B cell (primary cell): ENCODE results near the gene CLVS2. TPM values are rescaled to one million over a fixed set of nuclear protein-coding genes. Genes with fewer than 3 reads are reported as not detected.

Source experiments
- ATAC-seq: fragments of 200-7000 bp; cut with Tn5 transposase; one replicate; pipeline ENCODE4 v1.10.0; 2021; ENCODE audit warnings: low read depth, mild to moderate bottlenecking, moderate number of reproducible peaks, moderate library complexity
- CTCF ChIA-PET: fragments of 350-600 bp; sonication (Branson Sonifier 250); formaldehyde crosslinking; loops from one replicate; lab custom pipeline; 2021; ENCODE audit warnings: antibody characterized with exemption, inconsistent platforms; lab: Charles Lee
- POLR2A ChIA-PET: fragments of 350-600 bp; sonication (Branson Sonifier 250); formaldehyde crosslinking; loops from one replicate; lab custom pipeline; 2021; ENCODE audit warnings: antibody characterized with exemption; lab: Charles Lee
- DNase-seq: peaks from one replicate; pipeline ENCODE4 v3.0.0; 2013
- H2AFZ ChIP-seq: 2 replicates; pipeline ENCODE4 v1.6.1; 2012; ENCODE audit warnings: mild to moderate bottlenecking, low read depth, low read length; ENCODE audit not compliant: insufficient read depth, poor library complexity, severe bottlenecking
- H3K27ac ChIP-seq, 2 donors: 1 replicate in 1 of 2; 2 replicates in 1 of 2; pipeline ENCODE4 v1.5.1; 2012 to 2013; ENCODE audit warnings: low read length in 2 of 2, mild to moderate bottlenecking in 2 of 2, moderate library complexity in 1 of 2
- H3K27me3 ChIP-seq, 4 experiments: fragments of 200-600 bp in 1 of 4; sonication (generic) in 1 of 4; replicated peaks in 1 of 4; 1 replicate in 2 of 4; 2 replicates in 2 of 4; pipeline versions ENCODE4 v1.6.1 to v1.7.0; 2013 to 2016; ENCODE audit warnings: low read length in 3 of 4, mild to moderate bottlenecking in 2 of 4, mixed read lengths in 1 of 4, moderate library complexity in 1 of 4; ENCODE audit not compliant: insufficient read depth in 4 of 4, control insufficient read depth in 3 of 4; ENCODE audit errors: control extremely low read depth in 1 of 4
- H3K36me3 ChIP-seq, 2 experiments: replicated peaks in 1 of 2; 1 replicate in 1 of 2; 2 replicates in 1 of 2; pipeline versions ENCODE4 v1.6.1 to v1.7.1; 2013; ENCODE audit warnings: low read length in 1 of 2; ENCODE audit not compliant: insufficient read depth in 2 of 2, control insufficient read depth in 1 of 2; ENCODE audit errors: control extremely low read depth in 1 of 2, extremely low read depth in 1 of 2
- H3K4me1 ChIP-seq, 2 donors: fragments of 200-600 bp in 1 of 2; sonication (generic) in 1 of 2; 1 replicate in 1 of 2; 2 replicates in 1 of 2; pipeline versions ENCODE4 v1.5.1 to v1.6.1; 2013 to 2017; ENCODE audit warnings: low read length in 2 of 2; ENCODE audit not compliant: control insufficient read depth in 2 of 2, insufficient read depth in 2 of 2
- H3K4me2 ChIP-seq: replicated peaks from 2 replicates; pipeline ENCODE3; 2012; ENCODE audit warnings: mild to moderate bottlenecking, low read depth, low read length; ENCODE audit not compliant: poor library complexity, severe bottlenecking
- H3K4me3 ChIP-seq, 5 experiments: fragments of 200-600 bp in 1 of 5; sonication (generic) in 1 of 5; 1 replicate in 3 of 5; 2 replicates in 2 of 5; pipeline versions ENCODE4 v1.5.1 to v1.7.0; 2011 to 2016; ENCODE audit warnings: low read length in 4 of 5, mild to moderate bottlenecking in 4 of 5, low read depth in 2 of 5, control low read depth in 1 of 5, moderate library complexity in 1 of 5; ENCODE audit not compliant: insufficient read depth in 1 of 5; ENCODE audit errors: control extremely low read depth in 1 of 5, extremely low read depth in 1 of 5
- H3K79me2 ChIP-seq: fragments of 200-600 bp; sonication (generic); one replicate; pipeline ENCODE4 v1.6.0; 2016; ENCODE audit warnings: low read length; ENCODE audit not compliant: control insufficient read depth, insufficient read depth
- H3K9ac ChIP-seq: fragments of 200-600 bp; sonication (generic); 2 replicates; pipeline ENCODE4 v1.6.1; 2017; ENCODE audit warnings: mild to moderate bottlenecking, low read length, moderate library complexity
- H3K9me3 ChIP-seq, 3 donors: one replicate each; pipeline versions ENCODE4 v1.6.1 to v1.7.1; 2013; ENCODE audit warnings: low read length in 2 of 3; ENCODE audit not compliant: control insufficient read depth in 2 of 3, insufficient read depth in 1 of 3; ENCODE audit errors: control extremely low read depth in 1 of 3
- H4K20me1 ChIP-seq: 2 replicates; pipeline ENCODE4 v1.6.0; 2012; ENCODE audit warnings: mild to moderate bottlenecking, low read length; ENCODE audit not compliant: insufficient read depth, control insufficient read depth, poor library complexity, severe bottlenecking
- H3K27ac Mint-ChIP-seq: one replicate; pipeline ENCODE4 v1.8.0; 2021; ENCODE audit warnings: mixed read lengths
- H3K27me3 Mint-ChIP-seq: one replicate; pipeline ENCODE4 v1.8.0; 2021; ENCODE audit warnings: mixed read lengths
- H3K4me1 Mint-ChIP-seq: one replicate; pipeline ENCODE4 v1.8.0; 2021; ENCODE audit warnings: mixed read lengths
- H3K4me3 Mint-ChIP-seq: one replicate; pipeline ENCODE4 v1.8.0; 2021; ENCODE audit warnings: mixed read lengths
- H3K9me3 Mint-ChIP-seq: one replicate; pipeline ENCODE4 v1.8.0; 2022; ENCODE audit warnings: mixed read lengths; ENCODE audit not compliant: insufficient read depth
- CTCF ChIP-seq: fragments of 200-600 bp; IDR thresholded peaks from one replicate; pipeline ENCODE4 v1.8.0; 2022; ENCODE audit warnings: antibody characterized with exemption, mild to moderate bottlenecking
- EZH2 ChIP-seq: IDR thresholded peaks from 2 replicates; pipeline ENCODE4 v1.6.1; 2012; ENCODE audit warnings: borderline replicate concordance, low read depth, mild to moderate bottlenecking, moderate library complexity, low read length; ENCODE audit not compliant: insufficient read depth, poor library complexity, severe bottlenecking
- WGBS: methylation state at CpG from one replicate; pipeline ENCODE4 v1.1.5; 2013; ENCODE audit warnings: missing lambda C conversion rate; ENCODE audit not compliant: insufficient coverage; 5-methylcytosine and 5-hydroxymethylcytosine counted together
- intact Hi-C: fragments of 100-400 bp; cut with micrococcal nuclease; formaldehyde crosslinking; loops from one replicate; pipeline ENCODE4 v1.10.0; 2022
- polyA plus RNA-seq: library from polyadenylated mRNA; depleted of rRNA; stranded (reverse); fragments of >200 nt; gene quantifications from 2 replicates; pipeline ENCODE4 v1.2.3, GENCODE V29; 2012
- total RNA-seq, 2 donors: library from RNA; stranded (reverse); fragments of 120-200 nt in 1 of 2; gene quantifications; 1 replicate in 1 of 2; 2 replicates in 1 of 2; pipeline versions ENCODE4 v1.2.3 to v1.2.4, GENCODE V29; 2013 to 2022

CLVS2 gene
- total and polyA plus RNA-seq, 2 donors (not counting 1 experiment from before 2014, with no cell fraction given) = not detected

GRCh38 chr6:122994256-122994655 lies 1.8 kb upstream of the CLVS2 start:
- H3K27me3 Mint-ChIP-seq = peaks cover 38% of the 10 kb centered on the region
- ATAC-seq = no peak
- no peak for DNase-seq
- intact Hi-C loops = no loop called here
- ChIA-PET POLR2A (no interaction called here), CTCF (no interaction called here)
- no peak for TF ChIP-seq CTCF
- no peak for TF ChIP-seq EZH2
- Histone ChIP-seq H3K36me3 (no peaks in the 10 kb centered on the region), H4K20me1 (no peaks in the 10 kb centered on the region), H3K4me3 (no peak overlapping the region), H3K79me2 (no peaks in the 10 kb centered on the region), H3K4me2 (no peak overlapping the region), H2AFZ (no peak overlapping the region), H3K27me3 (peaks cover 0 to 19% (median 14%) of the 10 kb centered on the region in 4 experiments), H3K27ac (no peak overlapping the region), H3K9ac (no peak overlapping the region), H3K4me1 (no peaks in the 10 kb centered on the region), H3K9me3 (peaks cover 0 to 9% (median 3%) of the 10 kb centered on the region in 3 donors)
- no peak overlapping the region for H3K4me3 Mint-ChIP-seq
- H3K27ac Mint-ChIP-seq = no peak overlapping the region
- peaks cover 5% of the 10 kb centered on the region for H3K4me1 Mint-ChIP-seq
- no peaks in the 10 kb centered on the region for H3K9me3 Mint-ChIP-seq
- no CpG with 5 or more reads among the region's 3 CpGs for WGBS

GRCh38 chr6:122996794-122997505 lies 915 bp downstream of the CLVS2 start:
- CTCF ChIA-PET = no interaction called here
- H3K27me3 Mint-ChIP-seq = peaks cover 35% of the 10 kb centered on the region

More at GRCh38 chr6:122996794-122997505, 915 bp downstream of the CLVS2 start:
- Histone ChIP-seq H3K36me3 (no peaks in the 10 kb centered on the region), H3K79me2 (no peaks in the 10 kb centered on the region), H3K4me1 (no peaks in the 10 kb centered on the region), H3K27ac (no peak overlapping the region), H3K4me3 (no peak overlapping the region), H3K9me3 (peaks cover 0 to 9% (median 3%) of the 10 kb centered on the region in 3 donors), H2AFZ (no peak overlapping the region), H3K4me2 (no peak overlapping the region), H3K9ac (no peak overlapping the region), H3K27me3 (peaks cover 0 to 19% (median 14%) of the 10 kb centered on the region in 4 experiments), H4K20me1 (no peaks in the 10 kb centered on the region)
- Mint-ChIP-seq H3K27ac (no peak overlapping the region), H3K9me3 (no peaks in the 10 kb centered on the region), H3K4me1 (peaks cover 5% of the 10 kb centered on the region), H3K4me3 (no peak overlapping the region)
- no peak for ATAC-seq
- TF ChIP-seq EZH2 = no peak
- TF ChIP-seq CTCF = no peak
- intact Hi-C loops = no loop called here
- POLR2A ChIA-PET = no interaction called here
- 53% methylated on average over 4 of the region's 19 CpGs for WGBS
- DNase-seq = no peak
